Upper lobe of left lung (tissue), 6 donors: ENCODE data around the gene PPP2CA. TPM values are rescaled to one million over a fixed set of nuclear protein-coding genes. Genes with fewer than 3 reads are reported as not detected.

ENCODE experiments used
- ATAC-seq, 2 donors: fragments of 200-7000 bp; cut with Tn5 transposase; one replicate each; pipeline ENCODE4 v1.9.1; 2022; ENCODE audit warnings: mild to moderate bottlenecking in 2 of 2, moderate library complexity in 2 of 2; ENCODE audit not compliant: low FRiP score in 2 of 2
- DNase-seq, 2 donors: peaks; one replicate each; pipeline ENCODE4 v3.0.0-alpha.2; 2019 to 2020
- H3K27ac ChIP-seq, 4 donors: fragments of 200-600 bp; sonication (generic); one replicate each; pipeline ENCODE4 v1.5.1; 2016 to 2019
- H3K27me3 ChIP-seq, 4 donors: fragments of 200-600 bp; sonication (generic); one replicate each; pipeline ENCODE4 v1.5.1; 2017 to 2019
- H3K36me3 ChIP-seq, 4 donors: fragments of 200-600 bp; sonication (generic); one replicate each; pipeline ENCODE4 v1.5.1; 2016 to 2019
- H3K4me1 ChIP-seq, 4 donors: fragments of 200-600 bp; sonication (generic); one replicate each; pipeline ENCODE4 v1.5.1; 2018 to 2019
- H3K4me3 ChIP-seq, 4 donors: fragments of 200-600 bp; sonication (generic); one replicate each; pipeline ENCODE4 v1.5.1; 2017 to 2019; ENCODE audit warnings: mild to moderate bottlenecking in 2 of 4, moderate library complexity in 1 of 4
- H3K9me3 ChIP-seq, 4 donors: fragments of 200-600 bp; sonication (generic); one replicate each; pipeline ENCODE4 v1.5.1; 2018 to 2019
- CTCF ChIP-seq, 6 experiments: fragments of 450-650 bp in 4 of 6; fragments of 200-600 bp in 2 of 6; sonication (generic) in 2 of 6; IDR thresholded peaks; one replicate each; pipeline ENCODE4 v1.5.1; 2016 to 2019; ENCODE audit warnings: antibody characterized with exemption in 6 of 6
- EP300 ChIP-seq, 4 donors: sonication (generic); formaldehyde crosslinking; IDR thresholded peaks; one replicate each; pipeline ENCODE4 v1.5.1; 2017; ENCODE audit warnings: antibody characterized with exemption in 4 of 4, control low read depth in 2 of 4
- POLR2A ChIP-seq, 4 donors: fragments of 450-650 bp; IDR thresholded peaks; one replicate each; pipeline ENCODE4 v1.5.1; 2016 to 2017; ENCODE audit warnings: antibody characterized with exemption in 4 of 4, mild to moderate bottlenecking in 2 of 4
- POLR2AphosphoS5 ChIP-seq, 2 donors: sonication (generic); formaldehyde crosslinking; IDR thresholded peaks; one replicate each; pipeline ENCODE4 v1.5.1; 2017; ENCODE audit warnings: antibody characterized with exemption in 2 of 2
- WGBS, 2 donors: methylation state at CpG; one replicate each; pipeline ENCODE4 v1.1.5; 2017 to 2018; 5-methylcytosine and 5-hydroxymethylcytosine counted together
- total RNA-seq, 6 donors: library from RNA; depleted of rRNA in 4 of 6; stranded (reverse); fragments of >200 nt in 4 of 6; gene quantifications; one replicate each; pipeline versions ENCODE4 v1.1.0 to v1.2.1, GENCODE V29; 2016 to 2021
- donor health status: DM: no; HTN: no; CAD: no; lungs with moderate emphysema.
- donor health status: DM: no; HTN: yes; CAD: no; lungs with severe emphysema.

The PPP2CA gene
- total RNA-seq, 6 donors from 2014 or later, result 62.9 to 246 (median 118) TPM

- 75 to 80% methylated on average over 5 of the region's 5 CpGs for WGBS, 2 donors
- H3K27ac ChIP-seq, result no peak overlapping the region
- DNase-seq, result no peak
These were observed 16.3 kb upstream of the PPP2CA start for GRCh38 chr5:134242146-134242545.

GRCh38 chr5:134240421-134240962 lies 14.6 kb upstream of the PPP2CA start:
- no peak overlapping the region for H3K4me3 ChIP-seq
- no peaks in the 10 kb centered on the region for H3K27me3 ChIP-seq
- TF ChIP-seq POLR2AphosphoS5 (IDR thresholded peaks at IDR 0.05) (no peak), EP300 (IDR thresholded peaks at IDR 0.05) (no peak), POLR2A (IDR thresholded peaks at IDR 0.05) (no peak), CTCF (IDR thresholded peaks at IDR 0.05) (no peak)
- no peaks in the 10 kb centered on the region for H3K9me3 ChIP-seq
- no peaks in the 10 kb centered on the region for H3K36me3 ChIP-seq
- DNase-seq (no peak), ATAC-seq (peak; percentile 30 to 64)
- H3K27ac ChIP-seq, result no peak overlapping the region
- WGBS, 2 donors, result 27 to 43% methylated on average over 7 of the region's 7 CpGs
- peaks cover 0 to 9% (median 4%) of the 10 kb centered on the region in 4 donors for H3K4me1 ChIP-seq

More at GRCh38 chr5:134242146-134242545, 16.3 kb upstream of the PPP2CA start:
- Histone ChIP-seq H3K36me3 (no peaks in the 10 kb centered on the region), H3K27me3 (no peaks in the 10 kb centered on the region), H3K4me1 (peaks cover 0 to 9% (median 4%) of the 10 kb centered on the region in 4 donors), H3K9me3 (no peaks in the 10 kb centered on the region), H3K4me3 (no peak overlapping the region)
- no peak for TF ChIP-seq POLR2AphosphoS5 (IDR thresholded peaks at IDR 0.05)
- TF ChIP-seq EP300 (IDR thresholded peaks at IDR 0.05), result no peak
- TF ChIP-seq POLR2A (IDR thresholded peaks at IDR 0.05), result no peak
- TF ChIP-seq CTCF (IDR thresholded peaks at IDR 0.05), result no peak
- ATAC-seq, result peak in 1 of 2 donors; percentile 85

GRCh38 chr5:134236820-134237219 lies 10.9 kb upstream of the PPP2CA start:
- DNase-seq (no peak), ATAC-seq (no peak)
- peaks cover 0 to 8% (median 3%) of the 10 kb centered on the region in 4 donors for H3K4me1 ChIP-seq
- no peak overlapping the region for H3K27ac ChIP-seq
- no peaks in the 10 kb centered on the region for H3K36me3 ChIP-seq
- 90 to 94% methylated on average over 6 of the region's 6 CpGs for WGBS, 2 donors
- H3K4me3 ChIP-seq, result no peak overlapping the region
- no peaks in the 10 kb centered on the region for H3K27me3 ChIP-seq
- H3K9me3 ChIP-seq, result no peaks in the 10 kb centered on the region
- TF ChIP-seq EP300 (IDR thresholded peaks at IDR 0.05), result no peak
- TF ChIP-seq CTCF (IDR thresholded peaks at IDR 0.05), result no peak
- TF ChIP-seq POLR2AphosphoS5 (IDR thresholded peaks at IDR 0.05), result no peak
- no peak for TF ChIP-seq POLR2A (IDR thresholded peaks at IDR 0.05)

GRCh38 chr5:134236318-134236717 lies 10.4 kb upstream of the PPP2CA start:
- Histone ChIP-seq H3K4me1 (peaks cover 0 to 8% (median 3%) of the 10 kb centered on the region in 4 donors), H3K27me3 (no peaks in the 10 kb centered on the region), H3K9me3 (no peaks in the 10 kb centered on the region), H3K27ac (no peak overlapping the region), H3K4me3 (no peak overlapping the region), H3K36me3 (no peaks in the 10 kb centered on the region)
- TF ChIP-seq EP300 (IDR thresholded peaks at IDR 0.05), result no peak
- TF ChIP-seq POLR2A (IDR thresholded peaks at IDR 0.05), result no peak
- TF ChIP-seq POLR2AphosphoS5 (IDR thresholded peaks at IDR 0.05), result no peak
- no peak for TF ChIP-seq CTCF (IDR thresholded peaks at IDR 0.05)
- 89 to 95% methylated on average over 2 of the region's 2 CpGs for WGBS, 2 donors
- ATAC-seq (no peak), DNase-seq (no peak)

GRCh38 chr5:134228624-134229023 lies 2.8 kb upstream of the PPP2CA start:
- Histone ChIP-seq H3K27ac (no peak overlapping the region), H3K4me3 (no peak overlapping the region), H3K4me1 (peaks cover 15 to 21% (median 18%) of the 10 kb centered on the region in 4 donors), H3K27me3 (no peaks in the 10 kb centered on the region), H3K9me3 (no peaks in the 10 kb centered on the region), H3K36me3 (no peaks in the 10 kb centered on the region)
- DNase-seq (no peak), ATAC-seq (no peak)
- TF ChIP-seq CTCF (IDR thresholded peaks at IDR 0.05) (no peak), POLR2A (IDR thresholded peaks at IDR 0.05) (no peak), EP300 (IDR thresholded peaks at IDR 0.05) (no peak), POLR2AphosphoS5 (IDR thresholded peaks at IDR 0.05) (no peak)
